ENCODE data around the gene LEPR.
"Not testable (repeated sequence)": the region's sequence is repeated elsewhere in the genome, so short reads cannot be mapped to it uniquely, and the experiment has no call there.

LEPR gene

DNA sequence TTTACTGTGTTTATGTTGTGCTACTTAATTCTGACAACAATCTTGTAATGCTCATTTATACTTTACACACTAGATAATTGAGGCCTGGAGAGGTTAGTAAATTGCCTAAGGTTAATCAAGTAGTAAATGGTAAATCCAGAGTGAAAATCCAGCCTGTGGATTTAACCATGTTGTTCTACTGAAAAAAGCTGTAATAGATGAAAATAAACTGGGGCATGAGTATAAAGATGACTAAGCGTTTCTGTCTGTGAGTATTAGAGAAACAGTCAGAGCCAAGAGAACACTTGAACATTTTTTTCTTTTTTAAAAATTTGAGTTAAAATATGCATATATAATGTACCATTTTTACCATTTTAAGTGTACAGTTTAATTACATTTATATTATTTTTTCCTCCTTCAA, 47.9 kb upstream of the LEPR start:
- TF ChIP-seq, protein P1, sequence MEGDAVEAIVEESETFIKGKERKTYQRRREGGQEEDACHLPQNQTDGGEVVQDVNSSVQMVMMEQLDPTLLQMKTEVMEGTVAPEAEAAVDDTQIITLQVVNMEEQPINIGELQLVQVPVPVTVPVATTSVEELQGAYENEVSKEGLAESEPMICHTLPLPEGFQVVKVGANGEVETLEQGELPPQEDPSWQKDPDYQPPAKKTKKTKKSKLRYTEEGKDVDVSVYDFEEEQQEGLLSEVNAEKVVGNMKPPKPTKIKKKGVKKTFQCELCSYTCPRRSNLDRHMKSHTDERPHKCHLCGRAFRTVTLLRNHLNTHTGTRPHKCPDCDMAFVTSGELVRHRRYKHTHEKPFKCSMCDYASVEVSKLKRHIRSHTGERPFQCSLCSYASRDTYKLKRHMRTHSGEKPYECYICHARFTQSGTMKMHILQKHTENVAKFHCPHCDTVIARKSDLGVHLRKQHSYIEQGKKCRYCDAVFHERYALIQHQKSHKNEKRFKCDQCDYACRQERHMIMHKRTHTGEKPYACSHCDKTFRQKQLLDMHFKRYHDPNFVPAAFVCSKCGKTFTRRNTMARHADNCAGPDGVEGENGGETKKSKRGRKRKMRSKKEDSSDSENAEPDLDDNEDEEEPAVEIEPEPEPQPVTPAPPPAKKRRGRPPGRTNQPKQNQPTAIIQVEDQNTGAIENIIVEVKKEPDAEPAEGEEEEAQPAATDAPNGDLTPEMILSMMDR (IDR thresholded peaks at IDR 0.05; ENCODE audit: low read length), result no peak
- H3K4me2 ChIP-seq (ENCODE audit: low read length), result no peak overlapping the region
- H3K4me3 ChIP-seq (ENCODE audit: low read depth, low read length, poor library complexity, severe bottlenecking), result no peak overlapping the region
- H3K9me2 ChIP-seq (ENCODE audit: low read depth, low read length), result no peaks in the 10 kb centered on the region
- H4K20me1 ChIP-seq (ENCODE audit: insufficient read depth, low read length), result no peaks in the 10 kb centered on the region
- H3K4me1 ChIP-seq (ENCODE audit: insufficient read depth, low read length, severe bottlenecking), result no peaks in the 10 kb centered on the region
- no peak overlapping the region for H3K9ac ChIP-seq (ENCODE audit: low read length)
- no peak overlapping the region for H2AFZ ChIP-seq (ENCODE audit: low read length)
- H3K27ac ChIP-seq (ENCODE audit: low read depth, low read length, poor library complexity, severe bottlenecking), result no peak overlapping the region
- H3K79me2 ChIP-seq (ENCODE audit: insufficient read depth, low read length), result no peaks in the 10 kb centered on the region
- no peaks in the 10 kb centered on the region for H3K27me3 ChIP-seq (ENCODE audit: insufficient read depth, low read length)
- H3F3A ChIP-seq (ENCODE audit: insufficient read depth, low read length), result no peaks in the 10 kb centered on the region
- H3K9me3 ChIP-seq (ENCODE audit: low read length), result 0 out of 2 replicates have a peak, but pooled peaks cover 2% of the 10 kb centered on the region
- H3K36me3 ChIP-seq (ENCODE audit: insufficient read depth, low read length), result no peaks in the 10 kb centered on the region

DNA sequence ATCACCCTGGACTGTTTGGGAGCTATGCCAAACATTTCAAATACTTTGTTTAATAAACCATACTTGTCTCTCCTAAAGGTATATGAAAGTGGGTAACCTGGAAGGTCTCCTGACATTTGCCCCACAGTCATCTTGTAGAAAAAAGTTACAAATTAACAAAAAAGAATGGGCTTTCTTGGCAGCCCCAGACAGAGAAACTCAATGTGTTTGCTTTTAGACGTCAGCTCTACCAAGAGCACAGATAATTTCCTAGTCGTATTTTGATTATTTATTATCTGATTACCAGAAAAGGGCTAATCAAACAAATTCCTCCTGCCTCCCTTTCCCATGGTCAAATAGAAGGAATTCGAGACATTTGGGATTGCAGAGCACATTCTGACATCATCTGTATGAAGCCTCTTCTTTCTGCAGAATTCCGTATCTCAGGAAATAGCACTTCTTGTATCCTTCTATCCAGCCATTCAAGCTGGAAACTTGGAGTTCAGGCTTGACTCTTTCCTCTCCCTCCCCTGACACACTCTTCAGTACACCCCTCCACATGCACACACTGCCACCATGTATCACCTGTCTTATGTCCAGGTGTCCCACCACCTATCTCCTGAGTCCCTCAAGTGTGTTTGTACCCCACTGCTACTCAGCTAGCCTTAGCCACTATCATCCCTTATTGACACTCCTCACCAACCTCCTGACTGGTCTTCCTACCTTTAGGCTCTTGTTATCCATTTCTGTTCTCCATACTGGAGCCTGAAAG, 42.8 kb upstream of the LEPR start:
- Histone ChIP-seq H3K4me2 (ENCODE audit: low read length) (no peak overlapping the region), H3K4me1 (ENCODE audit: insufficient read depth, low read length, severe bottlenecking) (no peaks in the 10 kb centered on the region), H4K20me1 (ENCODE audit: insufficient read depth, low read length) (no peaks in the 10 kb centered on the region), H3K27me3 (ENCODE audit: insufficient read depth, low read length) (no peaks in the 10 kb centered on the region), H3K27ac (ENCODE audit: low read depth, low read length, poor library complexity, severe bottlenecking) (no peak overlapping the region), H3K36me3 (ENCODE audit: insufficient read depth, low read length) (no peaks in the 10 kb centered on the region), H3K79me2 (ENCODE audit: insufficient read depth, low read length) (no peaks in the 10 kb centered on the region), H3K4me3 (ENCODE audit: low read depth, low read length, poor library complexity, severe bottlenecking) (no peak overlapping the region), H2AFZ (ENCODE audit: low read length) (no peak overlapping the region), H3K9me2 (ENCODE audit: low read depth, low read length) (no peaks in the 10 kb centered on the region), H3F3A (ENCODE audit: insufficient read depth, low read length) (no peaks in the 10 kb centered on the region), H3K9me3 (ENCODE audit: low read length) (0 out of 2 replicates have a peak, but pooled peaks cover 2% of the 10 kb centered on the region), H3K9ac (ENCODE audit: low read length) (no peak overlapping the region)
- TF ChIP-seq, protein P1 (IDR thresholded peaks at IDR 0.05; ENCODE audit: low read length), result no peak
- no peak for TF ChIP-seq EZH2 (IDR thresholded peaks at IDR 0.05; ENCODE audit: borderline replicate concordance, low read length)

GRCh38 chr1:65378247-65378946, 42.1 kb upstream of the LEPR start:
- Histone ChIP-seq H3K4me1 (ENCODE audit: insufficient read depth, low read length, severe bottlenecking) (no peaks in the 10 kb centered on the region), H4K20me1 (ENCODE audit: insufficient read depth, low read length) (no peaks in the 10 kb centered on the region)
- TF ChIP-seq, protein P1 (IDR thresholded peaks at IDR 0.05; ENCODE audit: low read length), result no peak
- TF ChIP-seq EZH2 (IDR thresholded peaks at IDR 0.05; ENCODE audit: borderline replicate concordance, low read length), result no peak

DNA sequence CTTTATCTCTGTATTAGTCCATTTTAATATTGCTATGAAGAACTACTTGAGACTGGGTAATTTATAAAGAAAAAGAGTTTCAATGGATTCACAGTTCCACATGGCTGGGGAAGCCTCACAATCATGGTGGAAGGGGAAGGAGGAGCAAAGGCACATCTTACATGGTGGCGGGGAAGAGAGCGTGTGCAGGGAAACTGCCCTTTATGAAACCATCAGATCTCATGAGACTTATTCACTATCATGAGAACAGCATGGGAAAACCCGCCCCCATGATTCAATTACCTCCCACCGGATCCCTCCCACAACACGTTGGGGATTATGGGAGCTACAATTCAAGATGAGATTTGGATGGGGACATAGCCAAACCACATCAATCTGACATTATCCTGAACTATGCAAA, 36.0 kb upstream of the LEPR start:
- not testable (repeated sequence) for H2AFZ ChIP-seq (ENCODE audit: low read length); H3K4me1 ChIP-seq (ENCODE audit: insufficient read depth, low read length, severe bottlenecking); H3K9me3 ChIP-seq (ENCODE audit: low read length); H3K79me2 ChIP-seq (ENCODE audit: insufficient read depth, low read length); H3F3A ChIP-seq (ENCODE audit: insufficient read depth, low read length); H3K27ac ChIP-seq (ENCODE audit: low read depth, low read length, poor library complexity, severe bottlenecking); H3K36me3 ChIP-seq (ENCODE audit: insufficient read depth, low read length); H3K27me3 ChIP-seq (ENCODE audit: insufficient read depth, low read length); H3K4me3 ChIP-seq (ENCODE audit: low read depth, low read length, poor library complexity, severe bottlenecking); H3K9ac ChIP-seq (ENCODE audit: low read length); H3K9me2 ChIP-seq (ENCODE audit: low read depth, low read length); H4K20me1 ChIP-seq (ENCODE audit: insufficient read depth, low read length); H3K4me2 ChIP-seq (ENCODE audit: low read length)

More at GRCh38 chr1:65378247-65378946, 42.1 kb upstream of the LEPR start:
- Histone ChIP-seq H3F3A (ENCODE audit: insufficient read depth, low read length) (no peaks in the 10 kb centered on the region), H2AFZ (ENCODE audit: low read length) (no peak overlapping the region), H3K9me2 (ENCODE audit: low read depth, low read length) (no peaks in the 10 kb centered on the region), H3K79me2 (ENCODE audit: insufficient read depth, low read length) (no peaks in the 10 kb centered on the region), H3K27ac (ENCODE audit: low read depth, low read length, poor library complexity, severe bottlenecking) (no peak overlapping the region), H3K4me3 (ENCODE audit: low read depth, low read length, poor library complexity, severe bottlenecking) (no peak overlapping the region), H3K36me3 (ENCODE audit: insufficient read depth, low read length) (no peaks in the 10 kb centered on the region), H3K9ac (ENCODE audit: low read length) (no peak overlapping the region), H3K9me3 (ENCODE audit: low read length) (0 out of 2 replicates have a peak, but pooled peaks cover 2% of the 10 kb centered on the region), H3K4me2 (ENCODE audit: low read length) (no peak overlapping the region), H3K27me3 (ENCODE audit: insufficient read depth, low read length) (no peaks in the 10 kb centered on the region)
